Ectodermal cell (in vitro differentiated cells): Measurements from ENCODE around the gene ASS1.

Experiments used
- H3K27ac ChIP-seq: 2 replicates; pipeline ENCODE4 v1.7.0; 2013; ENCODE audit warnings: mild to moderate bottlenecking, low read depth, low read length; ENCODE audit not compliant: insufficient read depth, poor library complexity, severe bottlenecking
- H3K27me3 ChIP-seq: 2 replicates; pipeline ENCODE4 v1.7.0; 2013; ENCODE audit warnings: mild to moderate bottlenecking, low read length; ENCODE audit not compliant: insufficient read depth, control insufficient read depth, poor library complexity, severe bottlenecking
- H3K36me3 ChIP-seq: one replicate; pipeline ENCODE4 v1.7.0; 2013; ENCODE audit warnings: low read length; ENCODE audit not compliant: control insufficient read depth, insufficient read depth
- H3K4me1 ChIP-seq: one replicate; pipeline ENCODE4 v1.7.0; 2013; ENCODE audit warnings: low read length; ENCODE audit not compliant: control insufficient read depth, insufficient read depth
- H3K4me3 ChIP-seq: 2 replicates; pipeline ENCODE4 v1.7.0; 2013; ENCODE audit warnings: low read depth, low read length, control low read depth; ENCODE audit not compliant: insufficient read depth
- H3K9me3 ChIP-seq: 2 replicates; pipeline ENCODE4 v1.7.0; 2013; ENCODE audit warnings: mild to moderate bottlenecking, low read length, moderate library complexity; ENCODE audit not compliant: control insufficient read depth
- WGBS, 2 experiments: methylation state at CpG; one replicate each; pipeline ENCODE4 v1.1.7; 2013; ENCODE audit warnings: missing lambda C conversion rate in 2 of 2; 5-methylcytosine and 5-hydroxymethylcytosine counted together

The ASS1 gene

DNA sequence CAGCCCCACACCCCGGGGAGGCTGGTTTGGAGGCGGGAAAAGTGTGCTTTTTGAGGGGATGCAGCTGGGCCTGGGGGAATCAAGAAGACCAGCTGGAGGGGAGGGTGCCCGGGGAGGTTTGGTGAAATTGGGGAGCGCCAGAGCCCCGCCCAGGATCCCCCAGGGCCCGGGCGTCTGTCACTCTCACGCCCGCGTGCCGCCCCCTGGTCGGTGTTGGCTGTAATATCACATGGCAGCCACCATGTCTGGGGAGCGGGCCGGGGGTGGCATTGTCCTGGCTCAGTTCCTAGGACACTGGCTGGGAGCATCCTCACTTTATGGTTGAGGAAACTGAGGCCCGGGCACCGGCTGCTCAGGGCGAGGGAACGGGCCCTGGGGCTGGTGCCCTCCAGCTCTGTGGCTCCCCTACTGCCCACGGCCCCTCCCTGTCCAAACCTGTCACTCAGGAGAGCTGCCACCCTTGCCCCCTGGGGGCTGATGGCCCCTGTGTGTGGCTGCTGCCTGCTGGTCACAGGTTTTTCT, 27.5 kb downstream of the ASS1 start:
- H3K4me1 ChIP-seq, result peaks cover 50% of the 10 kb centered on the region
- peak overlapping the region; percentile 53 for H3K27ac ChIP-seq
- H3K27me3 ChIP-seq, result peaks cover 40% of the 10 kb centered on the region
- no peaks in the 10 kb centered on the region for H3K36me3 ChIP-seq
- H3K4me3 ChIP-seq, result no peak overlapping the region
- H3K9me3 ChIP-seq, result no peaks in the 10 kb centered on the region
- WGBS, 2 experiments, result 65 to 72% methylated on average over 19 of the region's 19 CpGs

DNA sequence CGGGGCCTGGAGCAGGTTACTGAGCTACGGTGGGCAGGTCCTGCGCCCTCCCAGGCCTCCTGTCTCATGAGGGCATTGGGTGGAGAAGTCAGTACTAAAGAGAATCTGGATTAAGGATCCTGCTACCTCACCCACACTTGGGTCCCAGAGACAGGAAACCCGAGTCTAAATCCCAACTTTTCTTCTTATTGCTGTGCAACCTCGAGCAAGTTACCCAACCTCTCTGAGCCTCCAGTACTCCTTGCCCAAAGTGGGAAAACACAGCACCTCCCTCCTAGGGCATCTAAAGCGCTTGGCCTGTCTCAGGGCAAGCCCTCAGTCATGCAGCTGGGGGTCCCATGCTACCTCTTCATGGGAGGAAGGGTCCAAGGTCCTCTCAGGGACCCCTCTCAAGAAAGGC, 28.2 kb downstream of the ASS1 start:
- Histone ChIP-seq H3K36me3 (no peaks in the 10 kb centered on the region), H3K9me3 (no peaks in the 10 kb centered on the region), H3K4me3 (no peak overlapping the region), H3K27ac (no peak overlapping the region), H3K27me3 (peaks cover 43% of the 10 kb centered on the region), H3K4me1 (peaks cover 50% of the 10 kb centered on the region)
- WGBS, 2 experiments, result 92 to 94% methylated on average over 6 of the region's 6 CpGs

DNA sequence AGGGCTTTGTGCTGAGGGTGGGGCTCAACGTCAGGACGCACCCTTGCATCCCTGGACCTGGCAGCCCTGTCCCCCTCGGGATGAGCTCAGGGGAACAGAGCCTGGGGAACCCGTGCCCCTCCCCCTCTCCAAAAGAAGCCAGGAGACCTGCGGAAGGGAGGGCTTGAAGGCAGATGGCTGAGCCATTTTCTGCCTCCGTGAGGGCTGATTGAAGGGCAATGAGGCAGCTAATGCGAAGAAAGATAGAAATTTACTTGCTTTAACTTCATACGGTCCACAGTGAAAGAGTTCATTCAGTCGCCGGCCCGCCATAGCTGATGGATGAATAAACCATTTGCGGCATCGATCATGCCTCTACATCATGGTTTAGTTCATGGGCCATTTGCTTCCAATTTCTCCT, 28.8 kb downstream of the ASS1 start:
- 42 to 45% methylated on average over 13 of the region's 13 CpGs for WGBS, 2 experiments

DNA sequence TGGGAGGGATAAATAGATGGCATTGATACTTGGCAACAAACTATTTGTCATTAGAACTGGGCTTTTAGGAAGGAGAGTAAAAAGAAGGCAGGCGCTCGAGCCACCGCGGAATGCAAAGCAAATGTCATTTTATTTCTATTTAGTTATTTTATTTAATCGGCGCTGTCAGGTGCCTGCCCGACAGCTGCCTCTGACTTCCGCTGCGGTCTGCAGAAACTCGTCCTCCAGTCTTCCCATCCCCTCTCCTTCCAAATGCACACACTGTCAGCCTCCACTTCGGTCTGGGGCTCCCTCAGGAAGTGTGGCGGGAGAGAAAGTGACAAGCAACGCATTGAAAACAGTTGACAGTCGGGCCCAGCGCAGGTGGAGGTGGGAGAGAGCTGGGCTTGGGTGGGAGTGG, 29.3 kb downstream of the ASS1 start:
- Histone ChIP-seq H3K4me1 (peaks cover 56% of the 10 kb centered on the region), H3K27me3 (peaks cover 43% of the 10 kb centered on the region), H3K9me3 (no peaks in the 10 kb centered on the region), H3K27ac (no peak overlapping the region), H3K36me3 (no peaks in the 10 kb centered on the region), H3K4me3 (no peak overlapping the region)
- WGBS, 2 experiments, result 41 to 46% methylated on average over 15 of the region's 15 CpGs

More for the DNA sequence above, 28.8 kb downstream of the ASS1 start:
- Histone ChIP-seq H3K4me3 (no peak overlapping the region), H3K27me3 (peaks cover 43% of the 10 kb centered on the region), H3K36me3 (no peaks in the 10 kb centered on the region), H3K9me3 (no peaks in the 10 kb centered on the region), H3K4me1 (peaks cover 53% of the 10 kb centered on the region), H3K27ac (no peak overlapping the region)

DNA sequence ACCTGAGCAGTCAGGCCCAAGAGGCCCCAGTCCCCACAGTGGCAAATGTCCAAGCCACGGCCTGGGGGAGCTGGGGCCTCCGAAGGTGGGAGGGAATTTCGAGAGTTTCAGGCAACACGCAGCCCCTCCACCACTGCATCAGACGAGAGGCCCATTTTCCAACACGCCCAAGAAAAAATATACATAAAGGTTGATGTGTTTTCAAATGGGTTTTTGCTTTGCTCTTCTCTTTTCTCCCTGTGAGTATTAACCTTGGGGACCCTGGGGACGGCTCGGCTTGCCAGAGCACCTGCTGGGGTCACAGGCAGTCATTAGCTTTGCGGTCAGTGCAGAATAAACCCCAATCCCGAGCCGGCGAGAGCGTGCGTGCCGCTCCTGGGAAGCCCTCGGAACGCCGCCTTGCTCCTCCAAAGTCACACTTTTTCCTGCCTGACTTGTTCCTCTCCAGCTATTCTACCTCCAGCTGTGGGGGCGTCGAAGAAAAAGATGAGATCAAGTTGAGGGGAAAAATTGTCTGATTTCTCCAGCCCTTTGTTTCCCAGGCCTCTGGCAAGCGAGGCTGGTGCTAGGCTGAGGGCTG, 31.5 kb downstream of the ASS1 start:
- no peak overlapping the region for H3K4me3 ChIP-seq
- H3K27me3 ChIP-seq, result peaks cover 38% of the 10 kb centered on the region
- WGBS, 2 experiments, result 90 to 91% methylated on average over 20 to 21 of the region's 21 CpGs
- no peak overlapping the region for H3K27ac ChIP-seq
- no peaks in the 10 kb centered on the region for H3K36me3 ChIP-seq
- no peaks in the 10 kb centered on the region for H3K9me3 ChIP-seq
- H3K4me1 ChIP-seq, result peaks cover 74% of the 10 kb centered on the region

DNA sequence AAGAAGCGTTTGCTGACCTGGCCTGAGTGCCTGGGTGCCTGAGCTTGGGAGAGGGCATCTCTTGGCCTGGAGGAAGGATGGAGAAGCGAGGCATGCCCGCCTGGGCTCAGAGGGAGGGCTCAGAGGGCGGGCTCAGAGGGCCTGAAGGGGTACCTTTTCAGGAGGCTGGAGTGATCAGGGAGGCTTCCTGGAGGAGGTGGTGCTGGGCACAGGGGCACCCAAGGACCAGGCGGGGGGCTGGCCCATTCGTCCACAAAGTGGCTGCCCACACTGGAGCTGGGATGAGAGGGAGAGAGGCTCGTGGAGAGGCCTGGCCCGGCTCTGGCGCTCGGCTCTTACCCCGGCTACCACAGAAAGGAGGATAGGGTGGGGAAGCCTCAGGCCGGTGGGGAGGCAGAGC, 32.8 kb downstream of the ASS1 start:
- H3K4me3 ChIP-seq, result no peak overlapping the region
- H3K9me3 ChIP-seq, result no peaks in the 10 kb centered on the region
- peaks cover 66% of the 10 kb centered on the region for H3K4me1 ChIP-seq
- 94 to 95% methylated on average over 12 of the region's 12 CpGs for WGBS, 2 experiments
- no peak overlapping the region for H3K27ac ChIP-seq
- H3K36me3 ChIP-seq, result no peaks in the 10 kb centered on the region
- H3K27me3 ChIP-seq, result peaks cover 50% of the 10 kb centered on the region

DNA sequence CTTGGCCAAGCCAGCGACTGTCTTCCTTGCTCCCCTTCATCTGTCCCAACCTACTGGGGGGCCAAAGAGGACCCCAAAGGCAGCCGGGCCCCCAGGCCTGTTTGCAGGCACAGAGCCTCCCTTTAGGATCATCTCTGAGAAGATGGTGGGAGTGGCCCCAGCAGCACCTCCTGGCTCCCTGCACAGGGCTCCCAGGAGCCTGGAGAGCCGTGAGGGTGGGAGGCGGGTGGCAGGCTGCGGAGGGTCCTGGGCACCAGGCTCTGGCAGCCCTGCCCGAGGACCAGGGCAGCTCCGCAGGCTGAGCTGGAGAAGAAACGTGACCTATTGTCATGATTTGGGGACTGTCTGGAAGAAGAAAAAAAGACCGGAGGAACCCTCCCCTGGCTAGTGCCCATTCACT, 33.4 kb downstream of the ASS1 start:
- Histone ChIP-seq H3K9me3 (no peaks in the 10 kb centered on the region), H3K27ac (no peak overlapping the region), H3K4me1 (peaks cover 60% of the 10 kb centered on the region), H3K36me3 (no peaks in the 10 kb centered on the region), H3K4me3 (no peak overlapping the region), H3K27me3 (peaks cover 54% of the 10 kb centered on the region)
- WGBS, 2 experiments, result 89 to 93% methylated on average over 9 of the region's 9 CpGs

DNA sequence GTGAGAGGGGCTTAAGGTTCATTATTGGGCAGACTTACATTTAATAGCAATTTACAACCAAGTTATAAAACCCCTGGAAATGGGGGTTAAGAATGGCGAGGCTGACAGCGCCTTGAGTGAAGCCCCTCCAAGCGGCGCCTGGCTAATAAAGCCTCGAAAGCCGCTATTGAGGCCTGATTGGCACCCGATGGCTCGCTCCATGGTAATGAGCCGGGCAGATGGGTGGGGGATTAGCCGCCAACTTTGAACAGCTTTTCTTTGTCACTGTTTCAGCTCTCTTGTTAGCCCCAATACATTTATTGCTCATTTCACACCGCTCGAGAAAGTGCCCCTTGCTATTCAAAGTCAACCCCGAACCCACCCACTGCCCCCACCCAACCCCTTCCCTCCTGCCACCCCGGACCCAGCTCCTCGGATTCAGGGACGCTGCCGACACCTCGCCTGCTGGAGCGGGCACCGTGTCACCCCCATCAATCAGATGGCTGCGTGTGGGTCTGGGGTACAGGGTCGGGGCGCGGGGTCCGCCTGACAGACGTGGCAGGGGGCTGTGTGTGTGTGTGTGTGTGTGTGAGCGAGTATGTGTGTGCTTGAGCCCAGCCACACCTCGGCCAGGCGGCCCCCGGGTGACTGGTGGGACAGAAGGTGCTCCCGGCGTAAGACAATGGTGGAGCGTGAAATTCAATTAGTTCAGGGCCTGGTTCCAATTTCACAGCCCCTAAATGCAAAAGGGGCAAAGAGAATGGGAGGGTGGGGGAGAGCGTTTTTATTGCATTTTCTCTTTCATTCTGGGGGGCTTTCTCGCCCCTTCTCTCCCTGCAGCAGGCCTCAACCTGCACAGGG, 34.2 kb downstream of the ASS1 start:
- no peaks in the 10 kb centered on the region for H3K36me3 ChIP-seq
- H3K27ac ChIP-seq, result peak overlapping the region; percentile 83
- WGBS, 2 experiments, result 66 to 71% methylated on average over 35 of the region's 35 CpGs
- H3K4me1 ChIP-seq, result peaks cover 59% of the 10 kb centered on the region
- no peaks in the 10 kb centered on the region for H3K9me3 ChIP-seq
- peaks cover 56% of the 10 kb centered on the region for H3K27me3 ChIP-seq
- no peak overlapping the region for H3K4me3 ChIP-seq

DNA sequence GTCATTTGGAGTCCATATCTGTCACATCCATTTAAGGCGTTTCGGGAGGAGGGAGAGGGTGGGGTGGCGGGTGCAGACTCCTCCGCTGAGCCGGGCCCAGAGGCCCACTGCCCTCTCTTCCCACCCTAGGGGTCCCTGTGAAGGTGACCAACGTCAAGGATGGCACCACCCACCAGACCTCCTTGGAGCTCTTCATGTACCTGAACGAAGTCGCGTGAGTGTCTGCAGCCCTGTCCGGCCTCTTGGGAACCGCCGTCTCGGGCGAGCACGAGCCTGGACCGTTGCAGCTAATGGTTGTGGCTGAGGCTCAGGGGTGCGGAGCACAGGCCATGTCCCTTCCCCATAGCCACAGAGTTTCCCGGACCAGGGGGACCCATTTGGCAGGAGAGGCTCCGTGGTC, 34.8 kb downstream of the ASS1 start:
- H3K4me3 ChIP-seq, result no peak overlapping the region
- H3K27me3 ChIP-seq, result peaks cover 49% of the 10 kb centered on the region
- no peaks in the 10 kb centered on the region for H3K9me3 ChIP-seq
- no peak overlapping the region for H3K27ac ChIP-seq
- peaks cover 53% of the 10 kb centered on the region for H3K4me1 ChIP-seq
- H3K36me3 ChIP-seq, result no peaks in the 10 kb centered on the region
- 82 to 90% methylated on average over 19 of the region's 19 CpGs for WGBS, 2 experiments

DNA sequence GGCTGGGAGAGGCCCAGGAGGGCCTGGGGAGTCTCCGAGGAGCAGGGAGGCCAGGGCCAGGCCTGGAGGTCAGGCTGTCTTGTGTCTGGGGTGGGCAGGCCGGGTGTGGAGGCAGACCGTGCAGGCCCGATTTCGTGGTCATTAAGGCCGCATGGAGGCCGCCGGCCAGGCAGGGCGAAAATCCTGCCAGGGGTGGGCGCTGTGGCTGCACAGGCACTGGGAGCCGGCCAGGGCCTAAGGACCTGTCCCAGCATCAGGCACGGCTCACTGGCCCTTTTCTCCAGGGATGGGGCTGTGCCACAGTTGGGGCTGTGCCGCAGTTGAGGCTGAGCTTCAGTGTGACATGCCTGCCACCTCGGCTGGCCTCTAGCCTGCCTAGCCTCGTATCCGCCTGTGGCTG, 35.9 kb downstream of the ASS1 start:
- Histone ChIP-seq H3K4me3 (no peak overlapping the region), H3K4me1 (peaks cover 49% of the 10 kb centered on the region), H3K27ac (no peak overlapping the region), H3K27me3 (peaks cover 41% of the 10 kb centered on the region), H3K36me3 (no peaks in the 10 kb centered on the region), H3K9me3 (no peaks in the 10 kb centered on the region)
- 71 to 72% methylated on average over 16 of the region's 16 CpGs for WGBS, 2 experiments
